Esophagus mucosa (tissue), 1 donor: ENCODE results near the gene PIK3R6. TPM values are rescaled to one million over a fixed set of nuclear protein-coding genes. Genes with fewer than 3 reads are reported as not detected.
A peak's percentile ranks its signal among the peaks of the same experiment; 100 is the strongest.

Source experiments
- ATAC-seq: fragments of 200-7000 bp; cut with Tn5 transposase; one replicate; pipeline ENCODE4 v1.9.1; 2020
- total RNA-seq: library from RNA; stranded (reverse); gene quantifications from one replicate; pipeline ENCODE4 v1.2.4, GENCODE V29; 2023
- donor health status: DM: yes; HTN: yes; CAD: no.

The PIK3R6 gene
- 0.16 TPM for total RNA-seq

GRCh38 chr17:8867361-8867981, at the start of gene PIK3R6:
PIK3R6 (minus strand) TSS chr17:8867674; CDS start chr17:8849794, 17,880 bp downstream.
- ATAC-seq = no peak

- ATAC-seq = peak; percentile 10
Observed at GRCh38 chr17:8916466-8916865, 49.0 kb upstream of the PIK3R6 start.

GRCh38 chr17:8914554-8914953, 47.1 kb upstream of the PIK3R6 start:
- ATAC-seq = no peak

- no peak for ATAC-seq
Observed at GRCh38 chr17:8913879-8914278, 46.4 kb upstream of the PIK3R6 start.

- no peak for ATAC-seq
Observed at GRCh38 chr17:8913091-8913490, 45.6 kb upstream of the PIK3R6 start.

- no peak for ATAC-seq
Observed at GRCh38 chr17:8912084-8912981, 44.9 kb upstream of the PIK3R6 start.

GRCh38 chr17:8910969-8911604, 43.6 kb upstream of the PIK3R6 start:
- no peak for ATAC-seq

GRCh38 chr17:8909586-8910270, 42.3 kb upstream of the PIK3R6 start:
- ATAC-seq = no peak

- no peak for ATAC-seq
Observed at GRCh38 chr17:8905331-8905730, 37.9 kb upstream of the PIK3R6 start.

- no peak for ATAC-seq
Observed at GRCh38 chr17:8904686-8905085, 37.2 kb upstream of the PIK3R6 start.

GRCh38 chr17:8904201-8904600, 36.7 kb upstream of the PIK3R6 start:
- no peak for ATAC-seq

- peak; percentile 20 for ATAC-seq
Observed at GRCh38 chr17:8900626-8901585, 33.4 kb upstream of the PIK3R6 start.

- ATAC-seq = no peak
Observed at GRCh38 chr17:8900207-8900606, 32.7 kb upstream of the PIK3R6 start.

GRCh38 chr17:8898636-8899035, 31.2 kb upstream of the PIK3R6 start:
- no peak for ATAC-seq

GRCh38 chr17:8898126-8898525, 30.7 kb upstream of the PIK3R6 start:
- ATAC-seq = no peak

- ATAC-seq = no peak
Observed at GRCh38 chr17:8896641-8897635, 29.5 kb upstream of the PIK3R6 start.

GRCh38 chr17:8896087-8896486, 28.6 kb upstream of the PIK3R6 start:
- ATAC-seq = no peak

- peak; percentile 72 for ATAC-seq
Observed at GRCh38 chr17:8894673-8895578, 27.5 kb upstream of the PIK3R6 start.

GRCh38 chr17:8894202-8894671, 26.8 kb upstream of the PIK3R6 start:
- no peak for ATAC-seq
